Loucy (cell line): ENCODE results near the gene MRAP2.
"Not testable (repeated sequence)": the region's sequence is repeated elsewhere in the genome, so short reads cannot be mapped to it uniquely, and the experiment has no call there.

Source experiments
- H2AFZ ChIP-seq: fragments of 200-600 bp; sonication (generic); 2 replicates; pipeline ENCODE4 v1.6.0; 2016; ENCODE audit warnings: antibody characterized with exemption, mild to moderate bottlenecking, low read length, moderate library complexity
- H3F3A ChIP-seq: fragments of 200-600 bp; 2 replicates; pipeline ENCODE4 v1.6.0; 2016; ENCODE audit warnings: antibody characterized with exemption, low read depth, mild to moderate bottlenecking
- H3K27me3 ChIP-seq: fragments of 200-600 bp; sonication (generic); 2 replicates; pipeline ENCODE4 v1.6.1; 2014; ENCODE audit warnings: low read length, mild to moderate bottlenecking; ENCODE audit not compliant: insufficient read depth, poor library complexity, severe bottlenecking
- H3K36me3 ChIP-seq: fragments of 200-600 bp; sonication (generic); 2 replicates; pipeline ENCODE4 v1.6.1; 2016; ENCODE audit warnings: low read length; ENCODE audit not compliant: insufficient read depth
- H3K4me1 ChIP-seq: fragments of 200-600 bp; sonication (generic); 2 replicates; pipeline ENCODE4 v1.5.1; 2014; ENCODE audit warnings: low read length, mild to moderate bottlenecking; ENCODE audit not compliant: insufficient read depth, poor library complexity, severe bottlenecking
- H3K4me2 ChIP-seq: fragments of 200-600 bp; sonication (generic); 2 replicates; pipeline ENCODE4 v1.6.0; 2014; ENCODE audit warnings: antibody characterized with exemption, low read length, low read depth, mild to moderate bottlenecking; ENCODE audit not compliant: poor library complexity, severe bottlenecking
- H3K4me3 ChIP-seq: fragments of 200-600 bp; sonication (generic); 2 replicates; pipeline ENCODE4 v1.5.1; 2014; ENCODE audit warnings: low read length, mild to moderate bottlenecking, mixed read lengths; ENCODE audit not compliant: poor library complexity, severe bottlenecking
- H3K79me2 ChIP-seq: fragments of 200-600 bp; sonication (generic); 2 replicates; pipeline ENCODE4 v1.6.1; 2014; ENCODE audit warnings: low read length; ENCODE audit not compliant: insufficient read depth
- H3K9ac ChIP-seq: fragments of 200-600 bp; sonication (generic); 2 replicates; pipeline ENCODE4 v1.6.0; 2014; ENCODE audit warnings: mild to moderate bottlenecking, low read depth, low read length, moderate library complexity; ENCODE audit not compliant: poor library complexity, severe bottlenecking
- H3K9me2 ChIP-seq: fragments of 200-600 bp; sonication (generic); replicated peaks from 2 replicates; pipeline ENCODE4 v1.6.1; 2016; ENCODE audit warnings: low read depth, low read length, mixed read lengths
- H3K9me3 ChIP-seq: fragments of 200-600 bp; sonication (generic); 2 replicates; pipeline ENCODE4 v1.6.1; 2014; ENCODE audit warnings: mild to moderate bottlenecking, antibody characterized with exemption, low read length, low read depth; ENCODE audit not compliant: insufficient read depth
- H4K20me1 ChIP-seq: fragments of 200-600 bp; sonication (generic); 2 replicates; pipeline ENCODE4 v1.6.0; 2014; ENCODE audit warnings: antibody characterized with exemption, low read length, mild to moderate bottlenecking; ENCODE audit not compliant: insufficient read depth, poor library complexity, severe bottlenecking
- EZH2phosphoT487 ChIP-seq: fragments of 200-600 bp; IDR thresholded peaks from 2 replicates; pipeline ENCODE4 v1.6.1; 2018; ENCODE audit warnings: antibody characterized with exemption, mild to moderate bottlenecking, moderate library complexity, borderline replicate concordance
- TF ChIP-seq, protein P1 (sequence below): fragments of 200-600 bp; sonication (generic); conservative IDR thresholded peaks from 2 replicates; pipeline ENCODE4 v1.5.1; 2014; ENCODE audit warnings: mild to moderate bottlenecking, antibody characterized with exemption, low read length

MRAP2 gene

DNA sequence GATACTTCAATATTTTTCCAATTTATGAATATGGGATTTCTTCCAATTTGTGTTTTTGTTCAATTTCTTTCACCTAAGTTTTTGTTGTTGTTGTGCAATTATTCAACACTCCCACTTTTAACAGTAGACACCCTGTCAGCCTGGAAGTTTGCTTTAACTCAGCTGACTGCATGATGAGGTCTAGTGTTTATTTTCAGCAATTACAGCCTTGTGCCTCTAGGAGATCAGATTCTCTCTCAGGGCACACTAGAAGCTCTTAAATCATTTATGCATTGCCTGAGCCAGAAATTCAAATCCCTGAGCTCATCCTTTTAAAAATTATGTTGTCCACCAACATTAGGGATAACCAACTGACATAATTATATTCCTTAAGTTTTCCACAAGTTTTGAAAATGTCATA is 85.7 kb downstream of the MRAP2 start:
- no peaks in the 10 kb centered on the region for H3K9me3 ChIP-seq
- H3K9ac ChIP-seq = no peak overlapping the region
- no peaks in the 10 kb centered on the region for H3F3A ChIP-seq
- H3K27me3 ChIP-seq = no peaks in the 10 kb centered on the region
- TF ChIP-seq EZH2phosphoT487 = no peak
- TF ChIP-seq, protein P1, sequence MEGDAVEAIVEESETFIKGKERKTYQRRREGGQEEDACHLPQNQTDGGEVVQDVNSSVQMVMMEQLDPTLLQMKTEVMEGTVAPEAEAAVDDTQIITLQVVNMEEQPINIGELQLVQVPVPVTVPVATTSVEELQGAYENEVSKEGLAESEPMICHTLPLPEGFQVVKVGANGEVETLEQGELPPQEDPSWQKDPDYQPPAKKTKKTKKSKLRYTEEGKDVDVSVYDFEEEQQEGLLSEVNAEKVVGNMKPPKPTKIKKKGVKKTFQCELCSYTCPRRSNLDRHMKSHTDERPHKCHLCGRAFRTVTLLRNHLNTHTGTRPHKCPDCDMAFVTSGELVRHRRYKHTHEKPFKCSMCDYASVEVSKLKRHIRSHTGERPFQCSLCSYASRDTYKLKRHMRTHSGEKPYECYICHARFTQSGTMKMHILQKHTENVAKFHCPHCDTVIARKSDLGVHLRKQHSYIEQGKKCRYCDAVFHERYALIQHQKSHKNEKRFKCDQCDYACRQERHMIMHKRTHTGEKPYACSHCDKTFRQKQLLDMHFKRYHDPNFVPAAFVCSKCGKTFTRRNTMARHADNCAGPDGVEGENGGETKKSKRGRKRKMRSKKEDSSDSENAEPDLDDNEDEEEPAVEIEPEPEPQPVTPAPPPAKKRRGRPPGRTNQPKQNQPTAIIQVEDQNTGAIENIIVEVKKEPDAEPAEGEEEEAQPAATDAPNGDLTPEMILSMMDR = no peak; the same call in 1 of the 2 replicates
- H2AFZ ChIP-seq = no peak overlapping the region
- no peaks in the 10 kb centered on the region for H3K4me1 ChIP-seq
- no peak overlapping the region for H3K4me2 ChIP-seq
- H3K36me3 ChIP-seq = no peaks in the 10 kb centered on the region
- H3K4me3 ChIP-seq = no peak overlapping the region
- H3K79me2 ChIP-seq = no peaks in the 10 kb centered on the region
- no peaks in the 10 kb centered on the region for H4K20me1 ChIP-seq
- H3K9me2 ChIP-seq = no peaks in the 10 kb centered on the region

DNA sequence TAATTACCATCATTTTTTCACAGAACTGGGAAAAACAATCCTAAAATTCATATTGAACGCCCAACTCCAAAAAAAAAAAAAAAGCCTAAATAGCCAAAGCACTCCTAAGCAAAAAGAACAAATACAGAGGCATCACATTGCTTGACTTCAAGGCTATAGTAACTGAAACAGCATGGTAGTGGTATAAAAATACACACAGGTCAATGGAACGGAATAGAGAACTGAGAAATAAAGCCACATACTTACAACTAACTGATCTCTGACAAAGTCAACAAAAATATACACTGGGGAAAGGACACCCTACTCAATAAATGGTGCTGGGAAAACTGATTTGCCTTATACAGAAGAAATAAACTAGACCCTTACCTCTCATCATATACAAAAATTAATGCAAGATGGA is 89.6 kb downstream of the MRAP2 start:
- no peaks in the 10 kb centered on the region for H3K4me1 ChIP-seq

DNA sequence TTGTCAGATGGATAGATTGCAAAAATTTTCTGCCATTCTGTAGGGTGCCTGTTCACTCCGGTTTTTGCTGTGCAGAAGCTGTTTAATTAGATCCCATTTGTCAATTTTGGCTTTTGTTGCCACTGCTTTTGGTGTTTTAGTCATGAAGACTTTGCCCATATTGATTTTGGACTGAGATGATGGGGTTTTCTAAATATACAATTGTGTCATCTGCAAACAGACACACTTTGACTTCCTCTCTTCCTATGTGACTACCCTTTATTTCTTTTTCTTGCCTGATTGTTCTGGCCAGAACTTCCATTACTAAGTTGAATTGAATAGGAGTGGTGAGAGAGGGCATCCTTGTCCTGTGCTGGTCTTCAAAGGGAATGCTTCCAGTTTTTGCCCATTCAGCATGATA is 96.0 kb downstream of the MRAP2 start:
- H3K4me2 ChIP-seq, H3K9ac ChIP-seq, H3K9me3 ChIP-seq, H3K79me2 ChIP-seq, H4K20me1 ChIP-seq, H3K27me3 ChIP-seq, H3F3A ChIP-seq, H2AFZ ChIP-seq, H3K36me3 ChIP-seq, H3K4me3 ChIP-seq, H3K9me2 ChIP-seq, H3K4me1 ChIP-seq: not testable (repeated sequence)

More for the DNA sequence above, 89.6 kb downstream of the MRAP2 start:
- Histone ChIP-seq H3K36me3 (no peaks in the 10 kb centered on the region), H3K9me2 (no peaks in the 10 kb centered on the region), H3F3A (no peaks in the 10 kb centered on the region), H4K20me1 (no peaks in the 10 kb centered on the region), H3K9me3 (no peaks in the 10 kb centered on the region), H3K4me2 (no peak overlapping the region), H2AFZ (no peak overlapping the region), H3K79me2 (no peaks in the 10 kb centered on the region), H3K4me3 (no peak overlapping the region), H3K9ac (no peak overlapping the region), H3K27me3 (no peaks in the 10 kb centered on the region)
- TF ChIP-seq, protein P1 = no peak
- no peak for TF ChIP-seq EZH2phosphoT487

DNA sequence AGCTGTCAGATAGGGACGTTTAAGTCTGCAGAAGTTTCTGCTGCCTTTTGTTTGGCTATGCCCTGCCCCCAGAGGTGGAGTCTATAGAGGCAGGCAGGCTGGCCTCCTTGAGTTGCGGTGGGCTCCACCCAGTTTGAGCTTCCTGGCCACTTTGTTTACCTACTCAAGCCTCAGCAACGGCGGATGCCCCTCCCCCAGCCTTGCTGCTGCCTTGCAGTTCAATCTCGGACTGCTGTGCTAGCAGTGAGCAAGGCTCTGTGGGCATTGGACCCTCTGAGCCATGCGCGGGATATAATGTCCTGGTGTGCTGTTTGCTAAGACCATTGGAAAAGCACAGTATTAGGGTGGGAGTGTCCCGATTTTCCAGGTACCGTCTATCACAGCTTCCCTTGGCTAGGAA is 99.8 kb downstream of the MRAP2 start:
- H3K4me2 ChIP-seq, H3K4me1 ChIP-seq, H3K9me2 ChIP-seq, H3K4me3 ChIP-seq, H2AFZ ChIP-seq, H4K20me1 ChIP-seq, H3F3A ChIP-seq, H3K36me3 ChIP-seq, H3K79me2 ChIP-seq, H3K9ac ChIP-seq, H3K9me3 ChIP-seq, H3K27me3 ChIP-seq: not testable (repeated sequence)
